Measurements from ENCODE around the gene CASP3.

CASP3 gene

DNA sequence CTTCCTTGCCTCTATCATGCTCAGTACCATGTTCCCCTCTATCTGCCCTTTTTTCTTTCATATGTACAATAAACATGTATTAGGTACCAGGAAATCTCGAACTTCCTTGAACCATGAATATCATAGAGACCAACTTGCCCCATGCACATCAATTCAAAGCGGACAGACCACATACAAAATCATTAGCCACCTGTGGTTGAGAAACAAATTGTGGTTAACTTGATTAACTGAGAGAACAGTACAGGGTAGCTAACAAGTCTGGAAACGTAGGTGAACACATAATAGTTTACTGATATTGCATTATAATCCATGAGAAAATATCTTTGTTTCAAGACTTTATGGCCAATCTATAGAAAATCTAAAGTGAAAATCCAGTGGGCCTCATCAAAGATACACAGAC lies 8.2 kb downstream of the CASP3 start:
- no peak overlapping the region for H3K27ac ChIP-seq (ENCODE audit: insufficient read depth in 1 of 2, low read depth in 1 of 2, low read length in 2 of 2, poor library complexity in 1 of 2, severe bottlenecking in 2 of 2)
- peaks cover 6 to 16% (median 8%) of the 10 kb centered on the region in 4 experiments for H3K4me1 ChIP-seq (ENCODE audit: control extremely low read depth in 1 of 4, control insufficient read depth in 4 of 4, insufficient read depth in 4 of 4, low read length in 3 of 4)
- H3K4me3 ChIP-seq (ENCODE audit: control insufficient read depth in 1 of 7, extremely low read depth in 1 of 7, insufficient read depth in 4 of 7, low read depth in 2 of 7, low read length in 6 of 7) = no peak overlapping the region
- H3K27me3 ChIP-seq (replicated peaks in 2 of 5; ENCODE audit: control insufficient read depth in 4 of 5, insufficient read depth in 5 of 5, low read length in 4 of 5) = no peaks in the 10 kb centered on the region
- peaks cover 22 to 59% (median 41%) of the 10 kb centered on the region in 4 experiments for H3K36me3 ChIP-seq (ENCODE audit: control insufficient read depth in 4 of 4, insufficient read depth in 4 of 4, low read length in 3 of 4)
- no peak for DNase-seq
- ChIA-PET POLR2A (no interaction called here), CTCF (no interaction called here)
- no peaks in the 10 kb centered on the region for H3K9me3 ChIP-seq (ENCODE audit: control extremely low read depth in 1 of 5, control insufficient read depth in 4 of 5, insufficient read depth in 2 of 5, low read depth in 1 of 5, low read length in 4 of 5)
- WGBS (ENCODE audit: insufficient coverage) = no CpG with 5 or more reads among the region's 3 CpGs

- ChIA-PET POLR2A (no interaction called here), CTCF (interaction anchor here (0.7 kb wide), 2 partner anchors 101 to 376 kb away, joined by 3 read pairs; no protein-coding TSS in a partner anchor)
- peaks cover 4 to 11% (median 8%) of the 10 kb centered on the region in 4 experiments for H3K4me1 ChIP-seq (ENCODE audit: control extremely low read depth in 1 of 4, control insufficient read depth in 4 of 4, insufficient read depth in 4 of 4, low read length in 3 of 4)
- WGBS (ENCODE audit: insufficient coverage) = 67% methylated on average over 3 of the region's 4 CpGs
- no peak overlapping the region for H3K4me3 ChIP-seq (ENCODE audit: control insufficient read depth in 1 of 7, extremely low read depth in 1 of 7, insufficient read depth in 4 of 7, low read depth in 2 of 7, low read length in 6 of 7)
- H3K9me3 ChIP-seq (ENCODE audit: control extremely low read depth in 1 of 5, control insufficient read depth in 4 of 5, insufficient read depth in 2 of 5, low read depth in 1 of 5, low read length in 4 of 5) = no peaks in the 10 kb centered on the region
- peaks cover 18 to 77% (median 57%) of the 10 kb centered on the region in 4 experiments for H3K36me3 ChIP-seq (ENCODE audit: control insufficient read depth in 4 of 4, insufficient read depth in 4 of 4, low read length in 3 of 4)
- H3K27ac ChIP-seq (ENCODE audit: insufficient read depth in 1 of 2, low read depth in 1 of 2, low read length in 2 of 2, poor library complexity in 1 of 2, severe bottlenecking in 2 of 2) = no peak overlapping the region
- H3K27me3 ChIP-seq (replicated peaks in 2 of 5; ENCODE audit: control insufficient read depth in 4 of 5, insufficient read depth in 5 of 5, low read length in 4 of 5) = no peaks in the 10 kb centered on the region
- no peak for DNase-seq
Observed at GRCh38 chr4:184636897-184637296, 12.3 kb downstream of the CASP3 start.

GRCh38 chr4:184636144-184636543 lies 13.1 kb downstream of the CASP3 start:
- H3K27ac ChIP-seq (ENCODE audit: insufficient read depth in 1 of 2, low read depth in 1 of 2, low read length in 2 of 2, poor library complexity in 1 of 2, severe bottlenecking in 2 of 2) = no peak overlapping the region
- no peak for DNase-seq
- no peak overlapping the region for H3K4me3 ChIP-seq (ENCODE audit: control insufficient read depth in 1 of 7, extremely low read depth in 1 of 7, insufficient read depth in 4 of 7, low read depth in 2 of 7, low read length in 6 of 7)
- ChIA-PET CTCF (interaction anchor here (0.7 to 1.5 kb wide), 3 partner anchors 11 to 102 kb away, joined by 3 to 4 read pairs (median 3); no protein-coding TSS in a partner anchor), POLR2A (interaction anchor here (0.6 kb wide), 1 partner anchor 9 kb away, joined by 3 read pairs; no protein-coding TSS in a partner anchor)
- H3K36me3 ChIP-seq (ENCODE audit: control insufficient read depth in 4 of 4, insufficient read depth in 4 of 4, low read length in 3 of 4) = peaks cover 18 to 79% (median 57%) of the 10 kb centered on the region in 4 experiments
- peaks cover 4 to 11% (median 8%) of the 10 kb centered on the region in 4 experiments for H3K4me1 ChIP-seq (ENCODE audit: control extremely low read depth in 1 of 4, control insufficient read depth in 4 of 4, insufficient read depth in 4 of 4, low read length in 3 of 4)
- H3K9me3 ChIP-seq (ENCODE audit: control extremely low read depth in 1 of 5, control insufficient read depth in 4 of 5, insufficient read depth in 2 of 5, low read depth in 1 of 5, low read length in 4 of 5) = no peaks in the 10 kb centered on the region
- H3K27me3 ChIP-seq (replicated peaks in 2 of 5; ENCODE audit: control insufficient read depth in 4 of 5, insufficient read depth in 5 of 5, low read length in 4 of 5) = no peaks in the 10 kb centered on the region
- WGBS (ENCODE audit: insufficient coverage) = 100% methylated on average over 4 of the region's 4 CpGs

GRCh38 chr4:184635381-184635780 lies 13.9 kb downstream of the CASP3 start:
- H3K4me3 ChIP-seq (ENCODE audit: control insufficient read depth in 1 of 7, extremely low read depth in 1 of 7, insufficient read depth in 4 of 7, low read depth in 2 of 7, low read length in 6 of 7) = no peak overlapping the region
- no peak for DNase-seq
- ChIA-PET POLR2A (interaction anchor here (0.6 to 0.7 kb wide), 2 partner anchors 8 to 116 kb away, joined by 3 read pairs; no protein-coding TSS in a partner anchor), CTCF (interaction anchor here (0.7 to 1.5 kb wide), 3 partner anchors 10 to 20 kb away, joined by 3 to 4 read pairs (median 3); no protein-coding TSS in a partner anchor)
- no CpG with 5 or more reads among the region's 3 CpGs for WGBS (ENCODE audit: insufficient coverage)
- no peak overlapping the region for H3K27ac ChIP-seq (ENCODE audit: insufficient read depth in 1 of 2, low read depth in 1 of 2, low read length in 2 of 2, poor library complexity in 1 of 2, severe bottlenecking in 2 of 2)
- H3K4me1 ChIP-seq (ENCODE audit: control extremely low read depth in 1 of 4, control insufficient read depth in 4 of 4, insufficient read depth in 4 of 4, low read length in 3 of 4) = peaks cover 4 to 9% (median 7%) of the 10 kb centered on the region in 4 experiments
- peaks cover 18 to 84% (median 61%) of the 10 kb centered on the region in 4 experiments for H3K36me3 ChIP-seq (ENCODE audit: control insufficient read depth in 4 of 4, insufficient read depth in 4 of 4, low read length in 3 of 4)
- no peaks in the 10 kb centered on the region for H3K9me3 ChIP-seq (ENCODE audit: control extremely low read depth in 1 of 5, control insufficient read depth in 4 of 5, insufficient read depth in 2 of 5, low read depth in 1 of 5, low read length in 4 of 5)
- H3K27me3 ChIP-seq (replicated peaks in 2 of 5; ENCODE audit: control insufficient read depth in 4 of 5, insufficient read depth in 5 of 5, low read length in 4 of 5) = no peaks in the 10 kb centered on the region

DNA sequence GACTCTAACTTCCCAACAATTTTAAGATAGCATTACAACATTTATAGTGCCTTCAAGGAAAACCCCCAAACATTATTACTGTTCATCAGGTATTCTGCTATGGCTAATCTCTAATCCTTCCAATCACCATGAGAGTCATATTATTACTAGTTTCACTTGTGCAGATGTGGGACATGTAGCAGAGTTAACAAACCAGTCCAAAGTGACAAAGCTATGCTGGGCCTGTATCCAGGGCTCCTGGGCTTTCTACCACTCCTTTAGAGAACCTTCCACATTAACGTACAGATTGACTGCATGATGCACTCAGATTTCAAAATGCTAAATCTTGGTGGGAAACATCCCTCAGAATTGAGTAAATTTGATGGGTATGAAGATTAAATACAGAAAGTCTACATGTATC lies 16.4 kb downstream of the CASP3 start:
- DNase-seq = no peak
- Histone ChIP-seq H3K4me3 (ENCODE audit: control insufficient read depth in 1 of 7, extremely low read depth in 1 of 7, insufficient read depth in 4 of 7, low read depth in 2 of 7, low read length in 6 of 7) (no peak overlapping the region), H3K27me3 (replicated peaks in 2 of 5; ENCODE audit: control insufficient read depth in 4 of 5, insufficient read depth in 5 of 5, low read length in 4 of 5) (no peaks in the 10 kb centered on the region), H3K27ac (ENCODE audit: insufficient read depth in 1 of 2, low read depth in 1 of 2, low read length in 2 of 2, poor library complexity in 1 of 2, severe bottlenecking in 2 of 2) (no peak overlapping the region), H3K36me3 (ENCODE audit: control insufficient read depth in 4 of 4, insufficient read depth in 4 of 4, low read length in 3 of 4) (peaks cover 18 to 93% (median 68%) of the 10 kb centered on the region in 4 experiments), H3K4me1 (ENCODE audit: control extremely low read depth in 1 of 4, control insufficient read depth in 4 of 4, insufficient read depth in 4 of 4, low read length in 3 of 4) (peaks cover 0 to 3% (median under 1%) of the 10 kb centered on the region in 4 experiments), H3K9me3 (ENCODE audit: control extremely low read depth in 1 of 5, control insufficient read depth in 4 of 5, insufficient read depth in 2 of 5, low read depth in 1 of 5, low read length in 4 of 5) (no peaks in the 10 kb centered on the region)
- ChIA-PET CTCF (interaction anchor here (0.9 to 1.4 kb wide), 4 partner anchors 11 to 364 kb away, joined by 3 read pairs; no protein-coding TSS in a partner anchor), POLR2A (no interaction called here)
- WGBS (ENCODE audit: insufficient coverage) = 100% methylated on average over 1 of the region's 1 CpG

DNA sequence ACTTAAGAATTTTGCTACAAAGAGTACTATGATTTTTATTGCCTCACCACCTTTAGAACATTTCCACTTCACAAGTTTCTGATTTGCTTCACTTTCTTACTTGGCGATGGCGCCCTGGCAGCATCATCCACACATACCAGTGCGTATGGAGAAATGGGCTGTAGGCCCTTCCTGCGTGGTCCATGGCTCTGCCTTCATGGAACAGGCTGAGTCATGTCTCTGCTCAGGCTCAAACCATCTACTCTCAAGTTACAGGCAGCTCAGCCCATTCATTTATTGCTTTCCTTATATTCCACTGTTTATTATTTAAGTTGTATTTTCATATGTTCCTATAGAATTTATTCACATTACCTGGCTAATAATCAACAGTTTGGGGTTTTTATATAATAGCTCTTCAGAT lies 21.1 kb downstream of the CASP3 start:
- CTCF ChIA-PET = interaction anchor here (1.0 kb wide), 1 partner anchor 20 kb away, joined by 3 read pairs; no protein-coding TSS in a partner anchor

More for the DNA sequence above, 21.1 kb downstream of the CASP3 start:
- Histone ChIP-seq H3K27me3 (replicated peaks in 2 of 5; ENCODE audit: control insufficient read depth in 4 of 5, insufficient read depth in 5 of 5, low read length in 4 of 5) (no peaks in the 10 kb centered on the region), H3K9me3 (ENCODE audit: control extremely low read depth in 1 of 5, control insufficient read depth in 4 of 5, insufficient read depth in 2 of 5, low read depth in 1 of 5, low read length in 4 of 5) (no peaks in the 10 kb centered on the region), H3K4me1 (ENCODE audit: control extremely low read depth in 1 of 4, control insufficient read depth in 4 of 4, insufficient read depth in 4 of 4, low read length in 3 of 4) (peaks cover 0 to 12% (median 3%) of the 10 kb centered on the region in 4 experiments), H3K4me3 (ENCODE audit: control insufficient read depth in 1 of 7, extremely low read depth in 1 of 7, insufficient read depth in 4 of 7, low read depth in 2 of 7, low read length in 6 of 7) (no peak overlapping the region), H3K27ac (ENCODE audit: insufficient read depth in 1 of 2, low read depth in 1 of 2, low read length in 2 of 2, poor library complexity in 1 of 2, severe bottlenecking in 2 of 2) (no peak overlapping the region), H3K36me3 (ENCODE audit: control insufficient read depth in 4 of 4, insufficient read depth in 4 of 4, low read length in 3 of 4) (peaks cover 11 to 57% (median 38%) of the 10 kb centered on the region in 4 experiments)
- POLR2A ChIA-PET = interaction anchor here (0.6 kb wide), 1 partner anchor 8 kb away, joined by 3 read pairs; no protein-coding TSS in a partner anchor
- WGBS (ENCODE audit: insufficient coverage) = 100% methylated on average over 4 of the region's 4 CpGs
- DNase-seq = peak in 2 of 3 donors; percentile 16 to 29
